ENCODE data around the gene ACOT2.

GRCh38 chr14:73594491-73594890 is 25.5 kb downstream of the ACOT2 start:
- TF ChIP-seq POLR2AphosphoS5 (IDR thresholded peaks at IDR 0.05; ENCODE audit: low read depth, low read length) = no peak
- TF ChIP-seq TAF1 (IDR thresholded peaks at IDR 0.05; ENCODE audit: low read depth, low read length) = no peak
- TF ChIP-seq POLR2A (IDR thresholded peaks at IDR 0.05; ENCODE audit: low read depth, low read length) = no peak
